Right lobe of liver (tissue), 4 donors: ENCODE data around the gene CHFR.

Source experiments
- CTCF ChIP-seq, 4 donors: fragments of 200-600 bp in 3 of 4; fragments of 450-650 bp in 1 of 4; IDR thresholded peaks; one replicate each; pipeline versions ENCODE4 v1.5.1 to v1.8.0; 2016 to 2022; ENCODE audit warnings: antibody characterized with exemption in 4 of 4, mild to moderate bottlenecking in 2 of 4
- POLR2A ChIP-seq: fragments of 450-650 bp; IDR thresholded peaks from one replicate; pipeline ENCODE4 v1.6.1; 2017; ENCODE audit warnings: antibody characterized with exemption, mild to moderate bottlenecking
- donor health status: DM: no; HTN: no; CAD: no.
- donor health status: DM: no; HTN: no; CAD: no.
- donor health status: DM: no; HTN: yes; CAD: no.

DNA sequence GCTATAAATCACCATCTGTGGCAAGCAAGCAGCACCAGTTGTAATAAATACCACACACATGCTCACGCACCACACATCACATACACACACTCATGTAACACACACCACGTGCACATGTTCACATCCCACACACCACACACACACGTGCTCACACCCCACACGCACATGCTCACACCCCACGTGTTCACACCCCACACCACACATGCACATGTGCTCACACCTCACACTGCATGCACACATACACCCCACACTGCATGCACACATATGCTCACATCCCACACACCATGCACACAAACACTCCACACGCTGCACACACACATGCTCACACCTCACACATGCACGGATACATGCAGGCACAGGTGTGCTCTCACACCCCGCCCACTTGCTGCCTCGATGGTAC, 102.8 kb downstream of the CHFR start:
- TF ChIP-seq POLR2A (no peak), CTCF (IDR thresholded peaks at IDR 0.05) (no peak)
